HepG2 (cell line): ENCODE results near the gene RNF126. TPM values are rescaled to one million over a fixed set of nuclear protein-coding genes. Genes with fewer than 3 reads are reported as not detected.

Experiments
- ARHGAP35 ChIP-seq: sonication (generic); formaldehyde crosslinking; IDR thresholded peaks from 2 replicates; pipeline ENCODE4 v1.9.0; 2022; ENCODE audit warnings: mild to moderate bottlenecking, inconsistent platforms, moderate library complexity, missing genetic modification reagents, borderline replicate concordance
- HNRNPL ChIP-seq: fragments of 200-400 bp; formaldehyde crosslinking; IDR thresholded peaks from 2 replicates; pipeline ENCODE4 v1.6.1; 2017; ENCODE audit warnings: mild to moderate bottlenecking, low read depth, low read length
- IRF2 ChIP-seq: IDR thresholded peaks from 2 replicates; pipeline ENCODE4 v1.6.1; 2018; ENCODE audit warnings: missing genetic modification reagents, missing compliant biosample characterization
- KDM5B ChIP-seq: sonication (generic); formaldehyde crosslinking; IDR thresholded peaks from 2 replicates; pipeline ENCODE4 v1.4.0; 2020; ENCODE audit warnings: missing genetic modification reagents, mild to moderate bottlenecking, borderline replicate concordance
- NFATC3 ChIP-seq: sonication (generic); formaldehyde crosslinking; IDR thresholded peaks from 2 replicates; pipeline ENCODE4 v1.5.1; 2020; ENCODE audit warnings: mild to moderate bottlenecking, missing genetic modification reagents
- PHF8 ChIP-seq: sonication (generic); formaldehyde crosslinking; IDR thresholded peaks from 2 replicates; pipeline ENCODE4 v1.5.0; 2020; ENCODE audit warnings: missing genetic modification reagents
- SP1 ChIP-seq, 2 experiments: fragments of 450-650 bp in 1 of 2; sonication (generic) in 1 of 2; formaldehyde crosslinking in 1 of 2; IDR thresholded peaks; 2 replicates each; pipeline versions ENCODE4 v1.4.0 to v1.6.1; 2016 to 2020; ENCODE audit warnings: missing genetic modification reagents in 1 of 2
- XRCC5 ChIP-seq: fragments of 200-400 bp; formaldehyde crosslinking; optimal IDR thresholded peaks from 2 replicates; pipeline ENCODE3; 2017; ENCODE audit warnings: mild to moderate bottlenecking, low read length
- YEATS2 ChIP-seq: sonication (generic); formaldehyde crosslinking; IDR thresholded peaks from 2 replicates; pipeline ENCODE4 v1.4.0; 2020; ENCODE audit warnings: missing genetic modification reagents, borderline replicate concordance
- ZBTB2 ChIP-seq: sonication (generic); formaldehyde crosslinking; IDR thresholded peaks from 2 replicates; pipeline ENCODE4 v1.8.0; 2022; ENCODE audit warnings: low read depth, missing genetic modification reagents
- ZFP91 ChIP-seq: sonication (generic); formaldehyde crosslinking; IDR thresholded peaks from 2 replicates; pipeline ENCODE4 v1.9.0; 2022; ENCODE audit warnings: missing genetic modification reagents, mild to moderate bottlenecking, borderline replicate concordance
- ZNF280B ChIP-seq: sonication (generic); formaldehyde crosslinking; IDR thresholded peaks from 2 replicates; pipeline ENCODE4 v1.5.0; 2020; ENCODE audit warnings: missing genetic modification reagents, mild to moderate bottlenecking, borderline replicate concordance
- ZNF33B ChIP-seq: sonication (generic); formaldehyde crosslinking; IDR thresholded peaks from 2 replicates; pipeline ENCODE4 v1.5.1; 2020; ENCODE audit warnings: mild to moderate bottlenecking, missing genetic modification reagents
- ZNF430 ChIP-seq: sonication (generic); formaldehyde crosslinking; IDR thresholded peaks from 2 replicates; pipeline ENCODE4 v1.9.0; 2021; ENCODE audit warnings: mild to moderate bottlenecking, missing genetic modification reagents
- ZNF580 ChIP-seq: IDR thresholded peaks from 2 replicates; pipeline ENCODE4 v1.6.1; 2016; ENCODE audit warnings: low read depth, borderline replicate concordance
- ZNF687 ChIP-seq: sonication (generic); formaldehyde crosslinking; IDR thresholded peaks from 2 replicates; pipeline ENCODE4 v1.5.1; 2020; ENCODE audit warnings: mild to moderate bottlenecking, missing genetic modification reagents, moderate library complexity
- ZUFSP ChIP-seq: sonication (generic); formaldehyde crosslinking; IDR thresholded peaks from 2 replicates; pipeline ENCODE4 v1.9.0; 2021; ENCODE audit warnings: missing genetic modification reagents, mild to moderate bottlenecking, borderline replicate concordance
- polyA plus RNA-seq, 8 experiments: library from polyadenylated mRNA; depleted of rRNA in 3 of 8; stranded (reverse) in 7 of 8; unstranded in 1 of 8; fragments of >200 nt; fragmentation: Illumina TruSeq in 4 of 8; extraction: Trizol in 4 of 8; gene quantifications; 2 replicates each; pipeline versions ENCODE4 v1.2.1 to v1.2.3, GENCODE V29; 2011 to 2016; ENCODE audit warnings: low read depth in 4 of 8, missing spikeins in 1 of 8, mixed read lengths in 1 of 8; ENCODE audit not compliant: insufficient read depth in 1 of 8
- total RNA-seq, 5 experiments: library from RNA; depleted of rRNA; stranded (reverse); fragments of >200 nt; fragmentation: Illumina TruSeq; extraction: Trizol; gene quantifications; 2 replicates each; pipeline ENCODE4 v1.2.3, GENCODE V29; 2016; ENCODE audit warnings: low read depth in 1 of 5

Gene RNF126
- total and polyA plus RNA-seq, 2 of the 13 experiments (the other 11 are each of a cell fraction or from before 2014, with no cell fraction given), result 23.2 to 34.0 TPM

- 0 out of 2 replicates have a peak, but pooled peaks have one; percentile 48 for TF ChIP-seq HNRNPL
- TF ChIP-seq KDM5B, result no peak
- no peak for TF ChIP-seq ZNF430 (CRISPR knock-in tag)
- 0 out of 2 replicates have a peak, but pooled peaks have one; percentile 14 for TF ChIP-seq ZNF580
- peak; percentile 7; the same call in 1 of the 2 replicates for TF ChIP-seq ARHGAP35 (CRISPR knock-in tag)
- peak; percentile 49 for TF ChIP-seq ZNF687
- no peak for TF ChIP-seq ZBTB2 (CRISPR knock-in tag)
- TF ChIP-seq NFATC3 (CRISPR knock-in tag), result no peak
- TF ChIP-seq IRF2 (CRISPR knock-in tag), result 0 out of 2 replicates have a peak, but pooled peaks have one; percentile 7
- TF ChIP-seq PHF8 (CRISPR knock-in tag), result 0 out of 2 replicates have a peak, but pooled peaks have one; percentile 2
- TF ChIP-seq SP1 (IDR thresholded peaks at IDR 0.05), result no peak
- TF ChIP-seq SP1 (CRISPR knock-in tag; IDR thresholded peaks at IDR 0.05), result no peak
- peak; percentile 62 for TF ChIP-seq XRCC5
- peak; percentile 43; the same call in 1 of the 2 replicates for TF ChIP-seq ZFP91 (CRISPR knock-in tag)
- TF ChIP-seq ZNF33B (CRISPR knock-in tag), result no peak
- TF ChIP-seq YEATS2 (CRISPR knock-in tag), result no peak
- no peak for TF ChIP-seq ZUFSP (CRISPR knock-in tag)
- no peak for TF ChIP-seq ZNF280B
Measured at GRCh38 chr19:663682-664117, 686 bp upstream of the RNF126 start (continued).
